Measurements from ENCODE around the gene ZSWIM5. TPM values are rescaled to one million over a fixed set of nuclear protein-coding genes. Genes with fewer than 3 reads are reported as not detected.

ZSWIM5 gene
- total RNA-seq, 1 experiment from 2014 or later = 2.6 TPM

DNA sequence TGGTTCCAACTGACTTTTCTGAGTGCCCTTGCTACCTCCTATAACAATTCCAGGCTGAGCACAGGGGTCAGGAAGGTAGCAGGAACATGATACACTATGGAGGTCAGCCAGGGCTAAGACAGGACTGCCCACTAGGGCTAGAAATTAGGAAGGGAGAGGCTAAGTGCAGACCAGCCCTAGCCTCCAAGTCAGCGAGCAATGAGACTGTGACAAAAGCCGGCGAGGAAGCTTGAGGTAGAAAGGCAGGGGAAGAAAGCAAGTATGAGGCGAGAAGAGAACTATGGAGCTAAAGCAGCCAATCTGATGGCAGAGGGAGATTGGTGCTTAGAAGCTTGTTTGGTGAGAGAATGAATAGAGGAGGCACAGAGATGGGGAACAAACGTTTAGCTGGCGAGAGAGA lies 189.6 kb downstream of the ZSWIM5 start:
- DNase-seq (ENCODE audit: low read depth, low spot score) = no peak
- in situ Hi-C loops (cut with HindIII; ENCODE audit: low pct_unique_long_range_greater_than_20kb, low sequenced_read_pairs) = no loop called here

DNA sequence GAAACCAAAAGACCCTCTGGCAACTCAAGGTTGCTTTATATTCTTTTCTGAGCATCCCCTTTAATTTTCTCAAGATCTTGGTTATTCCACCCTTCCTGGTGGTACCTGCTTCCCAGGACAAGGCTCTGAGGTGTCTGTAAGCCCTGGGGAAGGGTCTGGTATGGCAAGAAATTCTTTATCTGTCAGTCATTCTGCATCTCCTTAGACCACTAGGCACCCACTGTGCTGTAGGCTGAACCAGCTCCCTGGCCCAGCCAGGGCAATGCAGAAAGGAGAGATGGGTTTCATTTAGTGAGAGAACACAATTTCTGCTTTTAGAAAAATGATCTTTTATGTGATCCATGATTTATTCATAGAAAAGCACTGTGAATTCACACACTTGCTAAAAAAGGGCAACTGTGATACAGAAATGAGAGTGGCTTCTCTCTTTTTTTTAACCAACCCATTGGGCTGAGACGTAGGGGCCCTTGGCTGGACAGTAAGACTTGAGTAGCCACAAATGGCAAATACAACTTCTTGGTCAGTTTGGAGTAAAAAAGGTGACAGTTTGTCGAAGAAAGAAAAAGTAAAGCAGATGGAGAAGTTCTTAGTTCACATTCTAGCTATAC lies 190.2 kb downstream of the ZSWIM5 start:
- no peak for DNase-seq (ENCODE audit: low read depth, low spot score)
- in situ Hi-C loops (cut with HindIII; ENCODE audit: low pct_unique_long_range_greater_than_20kb, low sequenced_read_pairs) = no loop called here

GRCh38 chr1:45015683-45016082 lies 190.7 kb downstream of the ZSWIM5 start:
- in situ Hi-C loops (cut with HindIII; ENCODE audit: low pct_unique_long_range_greater_than_20kb, low sequenced_read_pairs) = no loop called here
- no peak for DNase-seq (ENCODE audit: low read depth, low spot score)

DNA sequence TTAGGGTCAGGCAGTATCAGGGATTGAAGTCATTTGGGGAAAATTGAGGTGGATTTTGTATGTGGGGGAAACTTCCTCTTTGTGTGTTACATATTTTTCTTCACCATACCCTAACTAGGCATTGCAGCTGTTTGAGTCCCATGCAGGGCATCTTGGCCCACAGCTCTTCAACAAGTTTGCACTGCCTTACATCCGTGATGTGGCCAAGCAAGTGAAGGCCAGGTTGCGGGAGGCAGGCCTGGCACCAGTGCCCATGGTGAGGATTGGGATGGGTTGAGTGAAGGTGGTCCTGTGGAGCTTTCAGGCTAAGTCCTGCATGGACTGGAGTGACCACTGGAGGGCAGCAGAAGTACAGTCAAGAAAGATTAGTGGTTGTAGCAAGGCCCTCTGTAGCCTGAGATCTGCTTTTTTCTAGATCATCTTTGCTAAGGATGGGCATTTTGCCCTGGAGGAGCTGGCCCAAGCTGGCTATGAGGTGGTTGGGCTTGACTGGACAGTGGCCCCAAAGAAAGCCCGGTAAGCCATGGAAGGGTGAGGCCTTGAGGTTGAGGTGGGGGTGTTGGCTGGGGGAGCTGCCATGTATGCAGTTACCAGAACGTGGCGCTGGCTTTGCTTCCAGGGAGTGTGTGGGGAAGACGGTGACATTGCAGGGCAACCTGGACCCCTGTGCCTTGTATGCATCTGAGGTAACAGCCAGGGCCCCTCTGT lies 191.9 kb downstream of the ZSWIM5 start:
- in situ Hi-C loops (cut with HindIII; ENCODE audit: low pct_unique_long_range_greater_than_20kb, low sequenced_read_pairs) = no loop called here
- DNase-seq (ENCODE audit: low read depth, low spot score) = peak; percentile 85

GRCh38 chr1:45013551-45014209 lies 192.7 kb downstream of the ZSWIM5 start:
- in situ Hi-C loops (cut with HindIII; ENCODE audit: low pct_unique_long_range_greater_than_20kb, low sequenced_read_pairs) = no loop called here
- no peak for DNase-seq (ENCODE audit: low read depth, low spot score)

DNA sequence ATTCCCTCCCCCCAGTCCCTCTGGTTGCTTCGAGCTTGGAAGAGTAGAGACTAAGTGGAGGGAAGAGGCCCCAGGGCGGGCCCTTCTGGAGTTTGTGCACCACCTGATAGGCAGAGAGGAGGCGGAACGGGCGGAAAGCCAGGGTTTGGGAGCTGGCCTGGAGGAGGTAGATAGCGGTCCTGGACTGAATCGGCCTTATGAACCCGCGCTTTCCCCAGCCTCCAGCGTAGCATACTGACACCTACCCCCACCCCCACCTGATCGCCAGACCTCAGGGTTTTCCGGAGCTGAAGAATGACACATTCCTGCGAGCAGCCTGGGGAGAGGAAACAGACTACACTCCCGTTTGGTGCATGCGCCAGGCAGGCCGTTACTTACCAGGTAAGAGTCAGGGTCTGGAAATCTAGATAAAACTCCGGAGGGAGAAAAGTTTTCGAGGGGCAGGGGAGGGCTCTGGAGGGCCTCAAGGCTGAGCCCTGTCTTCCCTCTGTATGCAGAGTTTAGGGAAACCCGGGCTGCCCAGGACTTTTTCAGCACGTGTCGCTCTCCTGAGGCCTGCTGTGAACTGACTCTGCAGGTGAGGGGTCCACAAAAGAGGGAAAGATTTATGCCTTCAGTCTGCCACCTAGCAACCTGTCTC lies 193.6 kb downstream of the ZSWIM5 start:
- in situ Hi-C loops (cut with HindIII; ENCODE audit: low pct_unique_long_range_greater_than_20kb, low sequenced_read_pairs) = no loop called here

GRCh38 chr1:45011837-45012638 lies 194.4 kb downstream of the ZSWIM5 start, which contains the start of gene UROD:
UROD (plus strand) TSS chr1:45012254; CDS start chr1:45012266, 12 bp downstream.
- in situ Hi-C loops (cut with HindIII; ENCODE audit: low pct_unique_long_range_greater_than_20kb, low sequenced_read_pairs) = no loop called here
- peak; percentile 95 for DNase-seq (ENCODE audit: low read depth, low spot score)

More for the DNA sequence above, 193.6 kb downstream of the ZSWIM5 start:
- peak; percentile 45 for DNase-seq (ENCODE audit: low read depth, low spot score)

DNA sequence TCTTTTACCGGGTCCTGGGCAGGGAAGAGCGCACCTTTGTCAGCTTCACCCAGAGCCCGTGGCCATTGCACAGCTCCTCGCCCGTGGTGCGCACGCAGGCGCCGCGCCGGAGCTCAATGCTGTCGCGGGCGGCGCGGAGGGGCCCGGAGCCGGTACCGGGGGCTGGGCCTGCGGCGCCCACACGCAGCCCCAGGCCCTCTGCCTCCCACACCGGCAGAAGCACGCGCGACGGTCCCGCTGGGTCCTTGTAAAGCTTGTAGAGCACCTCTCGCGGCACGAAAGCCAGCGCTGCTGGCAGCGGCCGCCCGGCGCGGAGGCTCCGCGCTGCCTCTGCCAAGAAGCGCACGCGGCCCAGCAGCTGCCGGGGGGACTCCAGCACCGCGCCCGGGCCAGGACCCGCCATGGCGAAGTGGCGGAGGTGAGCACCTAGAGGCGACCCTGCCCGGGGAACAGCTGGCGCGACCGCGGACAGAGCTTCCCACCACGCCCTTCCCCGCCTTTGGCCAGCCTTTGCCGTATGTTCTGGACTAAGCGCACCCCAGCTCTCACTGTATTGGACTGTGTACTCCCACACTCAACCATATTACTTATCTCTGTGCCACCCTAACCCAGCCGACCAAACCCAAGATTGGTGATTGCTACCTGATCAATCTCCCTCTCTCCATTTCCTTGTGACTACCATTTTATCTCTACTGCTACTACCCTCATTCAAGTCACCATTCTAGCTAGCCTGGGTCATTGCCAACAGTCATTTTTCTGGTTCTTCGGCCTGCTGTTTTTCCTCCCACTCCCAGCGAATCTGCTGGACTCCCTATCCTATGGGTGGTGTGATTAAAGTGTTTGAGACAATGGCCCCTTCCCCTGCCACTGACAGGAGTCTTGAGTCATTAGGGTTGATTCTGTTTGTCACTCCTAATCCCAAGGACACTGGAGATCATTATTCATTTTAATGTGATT lies 195.3 kb downstream of the ZSWIM5 start, which contains the start of gene HECTD3:
TSS of gene HECTD3 (minus strand) at position 470 of the 957 bp plus-strand sequence. CDS start at position 403, 67 bp downstream.
- in situ Hi-C loops (cut with HindIII; ENCODE audit: low pct_unique_long_range_greater_than_20kb, low sequenced_read_pairs) = no loop called here
- DNase-seq (ENCODE audit: low read depth, low spot score) = peak; percentile 80

DNA sequence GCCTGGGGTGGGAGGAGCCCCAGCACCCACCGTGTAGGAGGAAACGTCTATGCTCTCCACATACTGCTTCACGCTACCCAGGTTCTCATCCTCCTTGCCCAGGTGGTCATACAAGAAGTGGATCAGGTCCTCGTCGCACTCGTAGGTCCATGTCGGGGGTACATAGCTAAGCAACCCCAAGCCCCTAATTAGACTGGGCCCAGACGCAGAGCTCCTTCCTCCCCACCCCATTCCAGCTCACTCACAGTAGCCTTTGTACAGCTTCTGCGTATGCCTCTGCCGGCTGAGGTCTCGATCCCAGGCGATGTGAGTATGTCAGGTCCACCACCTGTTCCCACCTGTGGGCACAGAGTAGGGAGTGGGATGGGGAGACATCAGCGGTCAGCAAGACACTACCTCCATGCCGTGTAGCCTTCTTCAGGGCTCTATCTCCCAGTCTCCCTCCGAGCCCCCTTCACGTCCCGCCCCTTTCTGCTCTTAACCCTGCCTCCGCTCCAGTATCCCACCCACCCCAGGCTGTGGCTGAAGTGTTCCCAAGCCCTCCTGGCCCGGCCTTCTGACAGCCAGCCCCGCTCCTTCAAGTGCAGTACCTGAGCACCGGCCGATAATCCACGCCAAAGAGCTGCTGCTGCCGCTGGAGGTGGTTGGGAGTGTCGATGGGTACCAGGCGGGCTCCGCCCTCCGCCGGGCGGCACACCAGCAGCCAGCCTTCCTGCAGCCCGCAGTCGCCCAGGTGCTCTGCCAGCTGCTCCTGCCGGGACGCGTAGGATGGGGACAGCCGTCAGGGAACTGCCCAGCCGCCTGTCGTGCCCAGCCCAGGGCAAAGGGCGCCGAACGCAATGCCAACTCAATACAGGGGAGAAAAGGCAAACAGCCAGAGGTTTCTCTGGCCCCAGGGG lies 196.2 kb downstream of the ZSWIM5 start:
- in situ Hi-C loops (cut with HindIII; ENCODE audit: low pct_unique_long_range_greater_than_20kb, low sequenced_read_pairs) = no loop called here
- DNase-seq (ENCODE audit: low read depth, low spot score) = no peak

DNA sequence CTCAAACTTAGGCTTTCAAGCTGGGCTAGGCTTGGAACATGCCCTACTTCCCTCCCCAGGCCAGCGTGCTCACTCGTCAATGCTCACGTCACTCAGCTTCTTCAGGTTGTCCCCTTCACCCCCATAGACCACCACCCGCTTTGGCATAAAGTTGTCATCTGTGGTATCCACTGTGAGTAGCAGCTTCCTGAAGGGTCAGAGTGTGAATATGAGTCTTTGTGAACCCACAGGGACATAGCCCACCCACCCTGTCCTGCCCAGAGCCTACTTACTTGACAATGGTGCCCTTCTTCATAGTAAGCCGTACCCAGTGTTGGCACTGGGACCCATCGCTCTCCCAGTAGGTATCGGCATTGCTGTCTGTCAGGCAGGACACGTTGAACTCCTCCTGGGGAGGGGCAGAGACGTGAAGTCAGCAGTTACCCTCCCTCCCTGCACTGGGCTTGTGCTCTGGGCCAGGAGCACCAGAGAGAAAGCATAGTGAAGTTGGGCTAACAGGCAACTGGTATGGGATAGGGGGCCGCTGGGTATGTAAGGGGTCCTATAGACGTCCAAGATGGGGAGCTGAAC lies 197.0 kb downstream of the ZSWIM5 start:
- in situ Hi-C loops (cut with HindIII; ENCODE audit: low pct_unique_long_range_greater_than_20kb, low sequenced_read_pairs) = no loop called here
- no peak for DNase-seq (ENCODE audit: low read depth, low spot score)

GRCh38 chr1:45008516-45008915 lies 197.9 kb downstream of the ZSWIM5 start:
- DNase-seq (ENCODE audit: low read depth, low spot score) = no peak
- in situ Hi-C loops (cut with HindIII; ENCODE audit: low pct_unique_long_range_greater_than_20kb, low sequenced_read_pairs) = no loop called here

- DNase-seq (ENCODE audit: low read depth, low spot score) = no peak
- in situ Hi-C loops (cut with HindIII; ENCODE audit: low pct_unique_long_range_greater_than_20kb, low sequenced_read_pairs) = no loop called here
These were observed 198.3 kb downstream of the ZSWIM5 start for GRCh38 chr1:45008076-45008475.

DNA sequence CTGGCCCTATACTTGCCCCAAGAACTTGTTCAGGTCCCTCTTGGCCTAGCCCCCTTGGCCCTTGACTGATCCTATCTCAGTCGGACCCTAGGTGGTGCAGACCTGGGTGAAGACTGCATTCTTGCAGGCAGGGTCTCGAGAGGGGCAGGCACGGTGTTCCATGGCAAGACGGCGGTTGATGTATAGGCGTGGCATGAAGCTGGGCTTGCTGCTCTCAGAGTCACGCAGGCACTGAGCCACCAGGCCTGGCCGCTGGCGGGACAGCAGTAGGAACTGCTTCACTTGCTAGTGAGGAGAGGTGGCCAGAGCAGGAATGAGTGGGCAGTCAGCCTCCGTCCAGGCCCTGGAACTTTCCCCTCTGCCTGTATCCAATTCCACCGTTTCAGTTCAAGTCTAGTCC lies 199.1 kb downstream of the ZSWIM5 start:
- in situ Hi-C loops (cut with HindIII; ENCODE audit: low pct_unique_long_range_greater_than_20kb, low sequenced_read_pairs) = no loop called here

GRCh38 chr1:45005761-45006160 lies 200.6 kb downstream of the ZSWIM5 start:
- no peak for DNase-seq (ENCODE audit: low read depth, low spot score)
- in situ Hi-C loops (cut with HindIII; ENCODE audit: low pct_unique_long_range_greater_than_20kb, low sequenced_read_pairs) = no loop called here

More for the DNA sequence above, 199.1 kb downstream of the ZSWIM5 start:
- no peak for DNase-seq (ENCODE audit: low read depth, low spot score)

GRCh38 chr1:45004281-45004920 lies 202.0 kb downstream of the ZSWIM5 start:
- in situ Hi-C loops (cut with HindIII; ENCODE audit: low pct_unique_long_range_greater_than_20kb, low sequenced_read_pairs) = no loop called here
- DNase-seq (ENCODE audit: low read depth, low spot score) = no peak
